GM23338 (cell line): ENCODE results near the gene PSMB7. TPM values are rescaled to one million over a fixed set of nuclear protein-coding genes. Genes with fewer than 3 reads are reported as not detected.

Experiments used
- ATAC-seq: fragments of 200-7000 bp; cut with Tn5 transposase; 3 replicates; pipeline ENCODE4 v1.9.1; 2020
- DNase-seq: peaks from one replicate; pipeline ENCODE4 v3.0.0-alpha.2; 2015; ENCODE audit warnings: low spot score
- H2AFZ ChIP-seq: fragments of 200-600 bp; sonication (generic); 2 replicates; pipeline ENCODE4 v1.8.0; 2016; ENCODE audit warnings: antibody characterized with exemption, mild to moderate bottlenecking, moderate library complexity
- H3F3A ChIP-seq: fragments of 200-600 bp; sonication (generic); replicated peaks from 2 replicates; pipeline ENCODE4 v1.8.0; 2017; ENCODE audit warnings: antibody characterized with exemption, mixed run types, low read depth
- H3K27ac ChIP-seq: fragments of 200-600 bp; sonication (generic); 2 replicates; pipeline ENCODE4 v1.6.1; 2016; ENCODE audit warnings: low read depth
- H3K27me3 ChIP-seq: fragments of 200-600 bp; sonication (generic); 2 replicates; pipeline ENCODE4 v1.8.0; 2016; ENCODE audit warnings: mild to moderate bottlenecking, mixed run types, moderate library complexity; ENCODE audit not compliant: insufficient read depth
- H3K36me3 ChIP-seq: fragments of 200-600 bp; sonication (generic); 2 replicates; pipeline ENCODE4 v1.8.0; 2016; ENCODE audit warnings: mild to moderate bottlenecking; ENCODE audit not compliant: insufficient read depth
- H3K4me1 ChIP-seq: fragments of 200-600 bp; sonication (generic); 2 replicates; pipeline ENCODE4 v1.8.0; 2016; ENCODE audit warnings: mild to moderate bottlenecking, moderate library complexity; ENCODE audit not compliant: insufficient read depth
- H3K4me2 ChIP-seq: fragments of 200-600 bp; sonication (generic); 2 replicates; pipeline ENCODE4 v1.7.1; 2017; ENCODE audit warnings: mixed run types
- H3K4me3 ChIP-seq: fragments of 200-600 bp; sonication (generic); 2 replicates; pipeline ENCODE4 v1.6.1; 2016; ENCODE audit warnings: mixed run types
- H3K79me2 ChIP-seq: fragments of 200-600 bp; sonication (generic); replicated peaks from 2 replicates; pipeline ENCODE4 v1.8.0; 2017; ENCODE audit warnings: mild to moderate bottlenecking; ENCODE audit not compliant: insufficient read depth
- H3K9me2 ChIP-seq: fragments of 200-600 bp; sonication (generic); 2 replicates; pipeline ENCODE4 v1.8.0; 2017; ENCODE audit not compliant: insufficient read depth
- H4K20me1 ChIP-seq: fragments of 200-600 bp; sonication (generic); replicated peaks from 2 replicates; pipeline ENCODE4 v1.8.0; 2017; ENCODE audit warnings: mild to moderate bottlenecking; ENCODE audit not compliant: insufficient read depth
- H3K27ac Mint-ChIP-seq: 2 replicates; pipeline ENCODE4 v1.8.0; 2020; ENCODE audit warnings: inconsistent platforms, mild to moderate bottlenecking, moderate library complexity, mixed read lengths
- H3K27me3 Mint-ChIP-seq: 3 replicates; pipeline ENCODE4 v1.8.0; 2022; ENCODE audit warnings: low read depth, mild to moderate bottlenecking, moderate library complexity, mixed read lengths, inconsistent platforms; ENCODE audit not compliant: insufficient read depth, poor library complexity
- H3K36me3 Mint-ChIP-seq: 3 replicates; pipeline ENCODE4 v1.8.0; 2021; ENCODE audit warnings: low read depth, mild to moderate bottlenecking, inconsistent platforms, moderate library complexity, mixed read lengths
- H3K4me1 Mint-ChIP-seq: 3 replicates; pipeline ENCODE4 v1.8.0; 2020; ENCODE audit warnings: mild to moderate bottlenecking, inconsistent platforms, mixed read lengths
- H3K4me3 Mint-ChIP-seq: 3 replicates; pipeline ENCODE4 v1.8.0; 2021; ENCODE audit warnings: moderate library complexity, mild to moderate bottlenecking, inconsistent platforms, mixed read lengths
- H3K9me3 Mint-ChIP-seq: 3 replicates; pipeline ENCODE4 v1.8.0; 2020; ENCODE audit warnings: moderate library complexity, mild to moderate bottlenecking, inconsistent platforms, mixed read lengths
- CREB1 ChIP-seq: fragments of 250-450 bp; sonication (Bioruptor Pico); IDR thresholded peaks from 2 replicates; pipeline ENCODE4 v1.5.0; 2020; ENCODE audit warnings: low read depth, mild to moderate bottlenecking, moderate library complexity
- CTCF ChIP-seq, 2 experiments: fragments of 200-600 bp in 1 of 2; sonication (generic) in 1 of 2; conservative IDR thresholded peaks; 2 replicates each; pipeline versions ENCODE4 v1.5.1 to v1.6.1; 2016 to 2017; ENCODE audit warnings: antibody characterized with exemption in 2 of 2, low read depth in 2 of 2, mild to moderate bottlenecking in 2 of 2, moderate library complexity in 1 of 2
- ETS1 ChIP-seq: IDR thresholded peaks from 2 replicates; pipeline ENCODE4 v1.6.1; 2016; ENCODE audit warnings: antibody characterized with exemption
- EZH2 ChIP-seq: fragments of 200-600 bp; sonication (generic); IDR thresholded peaks from one replicate; pipeline ENCODE4 v1.8.0; 2017; ENCODE audit warnings: antibody characterized with exemption, mild to moderate bottlenecking, low read depth; ENCODE audit not compliant: unreplicated experiment
- EZH2phosphoT487 ChIP-seq: fragments of 200-600 bp; sonication (generic); IDR thresholded peaks from one replicate; pipeline ENCODE4 v1.8.1; 2018; ENCODE audit warnings: antibody characterized with exemption; ENCODE audit not compliant: unreplicated experiment
- JUNB ChIP-seq: IDR thresholded peaks from one replicate; pipeline ENCODE4 v1.6.1; 2016; ENCODE audit warnings: antibody characterized with exemption; ENCODE audit not compliant: unreplicated experiment
- NANOG ChIP-seq: IDR thresholded peaks from 2 replicates; pipeline ENCODE4 v1.6.1; 2016; ENCODE audit warnings: antibody characterized with exemption, borderline replicate concordance
- POLR2AphosphoS5 ChIP-seq: IDR thresholded peaks from 2 replicates; pipeline ENCODE4 v1.6.1; 2016; ENCODE audit warnings: antibody characterized with exemption, low read depth
- STAT1 ChIP-seq: IDR thresholded peaks from one replicate; pipeline ENCODE4 v1.6.1; 2016; ENCODE audit warnings: antibody characterized with exemption; ENCODE audit not compliant: unreplicated experiment
- ZNF331 ChIP-seq: fragments of 250-450 bp; sonication (Bioruptor Pico); IDR thresholded peaks from 2 replicates; pipeline ENCODE4 v1.5.0; 2020; ENCODE audit warnings: low read depth, mild to moderate bottlenecking, moderate library complexity
- polyA plus RNA-seq: library from polyadenylated mRNA; unstranded; fragments of >200 nt; fragmentation: Nextera tagmentation; extraction: Ambion mirVana; gene quantifications from 2 replicates; pipeline ENCODE4 v1.2.1, GENCODE V29; 2016
- total RNA-seq: library from RNA; depleted of rRNA; stranded (reverse); fragments of >200 nt; shearing (Covaris generic); gene quantifications from 2 replicates; pipeline ENCODE4 v1.2.3, GENCODE V29; 2014

Gene PSMB7
- total and polyA plus RNA-seq, 2 experiments from 2014 or later = 255 to 268 TPM

GRCh38 chr9:124450241-124450924 lies 35.1 kb upstream of the PSMB7 start, which contains the start of gene ADGRD2:
Gene ADGRD2 (plus strand): TSS chr9:124450451. CDS start chr9:124451667, 1,216 bp downstream.
- no peak for TF ChIP-seq STAT1
- no peak for TF ChIP-seq ZNF331 (CRISPR knock-in tag)
- no peak for TF ChIP-seq EZH2phosphoT487
- peak; percentile 89 for TF ChIP-seq POLR2AphosphoS5
- peak in 1 of 2 experiments; percentile 12; a peak in 1 of 4 replicates for TF ChIP-seq CTCF (conservative IDR thresholded peaks at IDR 0.05; ENCODE audit: low read depth in 2 of 2)
- no peak for TF ChIP-seq CREB1
- H3K4me2 ChIP-seq = peak within 1 kb of the TSS; percentile 92
- Mint-ChIP-seq H3K4me1 (peaks cover 16% of the 10 kb centered on the region), H3K27ac (no peak within 1 kb of the TSS), H3K4me3 (peak within 1 kb of the TSS; percentile 74), H3K36me3 (no peaks in the 10 kb centered on the region), H3K27me3 (peaks cover 30% of the 10 kb centered on the region), H3K9me3 (no peaks in the 10 kb centered on the region; the same call in 2 of the 3 replicates)
- no peaks in the 10 kb centered on the region for H4K20me1 ChIP-seq
- ATAC-seq (peak; percentile 84), DNase-seq (peak; percentile 94)
- peaks cover 27% of the 10 kb centered on the region for H3K27me3 ChIP-seq
- no peaks in the 10 kb centered on the region for H3K36me3 ChIP-seq
- H3K4me1 ChIP-seq = 0 out of 2 replicates have a peak, but pooled peaks cover 8% of the 10 kb centered on the region
- H3F3A ChIP-seq = 0 out of 2 replicates have a peak, but pooled peaks cover 9% of the 10 kb centered on the region
- H3K4me3 ChIP-seq = peak within 1 kb of the TSS; percentile 67
- H2AFZ ChIP-seq = peak within 1 kb of the TSS; percentile 93
- no peaks in the 10 kb centered on the region for H3K79me2 ChIP-seq
- H3K27ac ChIP-seq = no peak within 1 kb of the TSS
- H3K9me2 ChIP-seq = no peaks in the 10 kb centered on the region

GRCh38 chr9:124449381-124450151 lies 34.3 kb upstream of the PSMB7 start:
- peaks cover 16% of the 10 kb centered on the region; the same call in 2 of the 3 replicates for H3K4me1 Mint-ChIP-seq
- DNase-seq (no peak), ATAC-seq (peak; percentile 16)
- no peaks in the 10 kb centered on the region for H3K79me2 ChIP-seq
- H3K27ac ChIP-seq = no peak overlapping the region
- no peaks in the 10 kb centered on the region; the same call in 1 of the 3 replicates for H3K9me3 Mint-ChIP-seq
- no peak overlapping the region for H3K27ac Mint-ChIP-seq
- H3F3A ChIP-seq = 0 out of 2 replicates have a peak, but pooled peaks cover 9% of the 10 kb centered on the region
- H3K27me3 ChIP-seq = peaks cover 27% of the 10 kb centered on the region
- peaks cover 32% of the 10 kb centered on the region for H3K27me3 Mint-ChIP-seq
- no peaks in the 10 kb centered on the region for H3K9me2 ChIP-seq
- no peaks in the 10 kb centered on the region for H3K36me3 ChIP-seq
- H3K36me3 Mint-ChIP-seq = no peaks in the 10 kb centered on the region
- peak overlapping the region; percentile 67 for H3K4me3 ChIP-seq
- peak overlapping the region; percentile 40; the same call in 2 of the 3 replicates for H3K4me3 Mint-ChIP-seq
- H3K4me2 ChIP-seq = peak overlapping the region; percentile 57; the same call in 1 of the 2 replicates
- H2AFZ ChIP-seq = peak overlapping the region; percentile 38; the same call in 1 of the 2 replicates
- H4K20me1 ChIP-seq = no peaks in the 10 kb centered on the region
- 0 out of 2 replicates have a peak, but pooled peaks cover 8% of the 10 kb centered on the region for H3K4me1 ChIP-seq
- no peak for TF ChIP-seq STAT1
- TF ChIP-seq EZH2 = no peak
- TF ChIP-seq NANOG = no peak
- TF ChIP-seq JUNB = no peak
- TF ChIP-seq ETS1 = no peak
